ENCODE measurements around the gene SCFD2. TPM values are rescaled to one million over a fixed set of nuclear protein-coding genes. Genes with fewer than 3 reads are reported as not detected.

The SCFD2 gene
- polyA plus RNA-seq, 1 donor from 2014 or later, result 5.0 TPM

GRCh38 chr4:52936729-52937128, 429.1 kb downstream of the SCFD2 start:
- no peak for TF ChIP-seq MXI1 (conservative IDR thresholded peaks at IDR 0.05; ENCODE audit: poor library complexity, severe bottlenecking)
- TF ChIP-seq, protein P1, sequence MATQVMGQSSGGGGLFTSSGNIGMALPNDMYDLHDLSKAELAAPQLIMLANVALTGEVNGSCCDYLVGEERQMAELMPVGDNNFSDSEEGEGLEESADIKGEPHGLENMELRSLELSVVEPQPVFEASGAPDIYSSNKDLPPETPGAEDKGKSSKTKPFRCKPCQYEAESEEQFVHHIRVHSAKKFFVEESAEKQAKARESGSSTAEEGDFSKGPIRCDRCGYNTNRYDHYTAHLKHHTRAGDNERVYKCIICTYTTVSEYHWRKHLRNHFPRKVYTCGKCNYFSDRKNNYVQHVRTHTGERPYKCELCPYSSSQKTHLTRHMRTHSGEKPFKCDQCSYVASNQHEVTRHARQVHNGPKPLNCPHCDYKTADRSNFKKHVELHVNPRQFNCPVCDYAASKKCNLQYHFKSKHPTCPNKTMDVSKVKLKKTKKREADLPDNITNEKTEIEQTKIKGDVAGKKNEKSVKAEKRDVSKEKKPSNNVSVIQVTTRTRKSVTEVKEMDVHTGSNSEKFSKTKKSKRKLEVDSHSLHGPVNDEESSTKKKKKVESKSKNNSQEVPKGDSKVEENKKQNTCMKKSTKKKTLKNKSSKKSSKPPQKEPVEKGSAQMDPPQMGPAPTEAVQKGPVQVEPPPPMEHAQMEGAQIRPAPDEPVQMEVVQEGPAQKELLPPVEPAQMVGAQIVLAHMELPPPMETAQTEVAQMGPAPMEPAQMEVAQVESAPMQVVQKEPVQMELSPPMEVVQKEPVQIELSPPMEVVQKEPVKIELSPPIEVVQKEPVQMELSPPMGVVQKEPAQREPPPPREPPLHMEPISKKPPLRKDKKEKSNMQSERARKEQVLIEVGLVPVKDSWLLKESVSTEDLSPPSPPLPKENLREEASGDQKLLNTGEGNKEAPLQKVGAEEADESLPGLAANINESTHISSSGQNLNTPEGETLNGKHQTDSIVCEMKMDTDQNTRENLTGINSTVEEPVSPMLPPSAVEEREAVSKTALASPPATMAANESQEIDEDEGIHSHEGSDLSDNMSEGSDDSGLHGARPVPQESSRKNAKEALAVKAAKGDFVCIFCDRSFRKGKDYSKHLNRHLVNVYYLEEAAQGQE (IDR thresholded peaks at IDR 0.05; ENCODE audit: borderline replicate concordance), result no peak
- no peak for TF ChIP-seq SMC3 (conservative IDR thresholded peaks at IDR 0.05; ENCODE audit: poor library complexity)
- TF ChIP-seq EP300 (conservative IDR thresholded peaks at IDR 0.05; ENCODE audit: poor library complexity, severe bottlenecking), result no peak
- no peak for TF ChIP-seq TAF1 (IDR thresholded peaks at IDR 0.05; ENCODE audit: low read depth)
- TF ChIP-seq RAD21 (conservative IDR thresholded peaks at IDR 0.05), result no peak
- H3K4me2 ChIP-seq (ENCODE audit: low read length), result no peak overlapping the region
- no peaks in the 10 kb centered on the region for H4K20me1 ChIP-seq (ENCODE audit: insufficient read depth)
- H2AFZ ChIP-seq (ENCODE audit: low read depth, low read length), result no peak overlapping the region
- H3K9me2 ChIP-seq (ENCODE audit: insufficient read depth, low read length), result no peaks in the 10 kb centered on the region
- H3K79me2 ChIP-seq (replicated peaks; ENCODE audit: insufficient read depth, low read length), result no peaks in the 10 kb centered on the region
- H3K27ac ChIP-seq (ENCODE audit: low read length), result no peak overlapping the region
- no peak overlapping the region for H3K4me3 ChIP-seq (ENCODE audit: low read length)
- H3K27me3 ChIP-seq (ENCODE audit: insufficient read depth, low read depth, low read length), result no peaks in the 10 kb centered on the region
- no peaks in the 10 kb centered on the region for H3K36me3 ChIP-seq (ENCODE audit: insufficient read depth, low read length)
- no peaks in the 10 kb centered on the region for H3F3A ChIP-seq (ENCODE audit: insufficient read depth, low read length, poor library complexity, severe bottlenecking)
- H3K9me3 ChIP-seq (ENCODE audit: low read length), result no peaks in the 10 kb centered on the region
- H3K9ac ChIP-seq (ENCODE audit: low read length), result no peak overlapping the region

DNA sequence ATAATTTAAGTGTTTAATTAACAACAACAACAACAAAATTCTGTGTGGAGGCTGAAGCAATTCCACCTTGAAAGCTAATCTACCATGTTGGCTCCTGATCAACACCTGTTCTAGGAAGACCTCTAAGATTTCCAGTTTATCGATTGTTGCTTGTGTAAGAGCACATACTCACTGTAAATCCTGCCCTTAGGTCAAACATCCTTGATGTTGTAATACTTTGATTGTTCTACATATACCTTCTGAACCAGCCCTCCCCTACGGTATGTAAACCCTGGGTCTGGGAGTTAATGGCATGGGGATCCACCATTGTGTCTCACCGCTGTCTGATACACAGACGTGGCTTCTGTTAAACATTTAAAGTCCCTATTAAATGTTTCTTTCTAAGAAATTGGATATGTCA, 430.5 kb downstream of the SCFD2 start:
- no peak overlapping the region for H3K27ac ChIP-seq (ENCODE audit: low read length)
- H3K9me2 ChIP-seq (ENCODE audit: insufficient read depth, low read length), result no peaks in the 10 kb centered on the region
- no peaks in the 10 kb centered on the region for H3F3A ChIP-seq (ENCODE audit: insufficient read depth, low read length, poor library complexity, severe bottlenecking)
- no peaks in the 10 kb centered on the region for H3K79me2 ChIP-seq (replicated peaks; ENCODE audit: insufficient read depth, low read length)
- no peak overlapping the region for H3K4me2 ChIP-seq (ENCODE audit: low read length)
- H3K9me3 ChIP-seq (ENCODE audit: low read length), result no peaks in the 10 kb centered on the region
- H2AFZ ChIP-seq (ENCODE audit: low read depth, low read length), result no peak overlapping the region
- TF ChIP-seq MXI1 (conservative IDR thresholded peaks at IDR 0.05; ENCODE audit: poor library complexity, severe bottlenecking) (no peak), SMC3 (conservative IDR thresholded peaks at IDR 0.05; ENCODE audit: poor library complexity) (no peak), POLR2AphosphoS5 (IDR thresholded peaks at IDR 0.05) (no peak), EZH2 (IDR thresholded peaks at IDR 0.05; ENCODE audit: borderline replicate concordance, insufficient read depth, low read length, poor library complexity, severe bottlenecking) (no peak), EP300 (conservative IDR thresholded peaks at IDR 0.05; ENCODE audit: poor library complexity, severe bottlenecking) (no peak), TAF1 (IDR thresholded peaks at IDR 0.05; ENCODE audit: low read depth) (no peak)
- TF ChIP-seq, protein P2, sequence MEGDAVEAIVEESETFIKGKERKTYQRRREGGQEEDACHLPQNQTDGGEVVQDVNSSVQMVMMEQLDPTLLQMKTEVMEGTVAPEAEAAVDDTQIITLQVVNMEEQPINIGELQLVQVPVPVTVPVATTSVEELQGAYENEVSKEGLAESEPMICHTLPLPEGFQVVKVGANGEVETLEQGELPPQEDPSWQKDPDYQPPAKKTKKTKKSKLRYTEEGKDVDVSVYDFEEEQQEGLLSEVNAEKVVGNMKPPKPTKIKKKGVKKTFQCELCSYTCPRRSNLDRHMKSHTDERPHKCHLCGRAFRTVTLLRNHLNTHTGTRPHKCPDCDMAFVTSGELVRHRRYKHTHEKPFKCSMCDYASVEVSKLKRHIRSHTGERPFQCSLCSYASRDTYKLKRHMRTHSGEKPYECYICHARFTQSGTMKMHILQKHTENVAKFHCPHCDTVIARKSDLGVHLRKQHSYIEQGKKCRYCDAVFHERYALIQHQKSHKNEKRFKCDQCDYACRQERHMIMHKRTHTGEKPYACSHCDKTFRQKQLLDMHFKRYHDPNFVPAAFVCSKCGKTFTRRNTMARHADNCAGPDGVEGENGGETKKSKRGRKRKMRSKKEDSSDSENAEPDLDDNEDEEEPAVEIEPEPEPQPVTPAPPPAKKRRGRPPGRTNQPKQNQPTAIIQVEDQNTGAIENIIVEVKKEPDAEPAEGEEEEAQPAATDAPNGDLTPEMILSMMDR (IDR thresholded peaks at IDR 0.05; ENCODE audit: poor library complexity, severe bottlenecking), result no peak
- TF ChIP-seq, protein P1 (IDR thresholded peaks at IDR 0.05; ENCODE audit: borderline replicate concordance), result no peak
- no peaks in the 10 kb centered on the region for H3K36me3 ChIP-seq (ENCODE audit: insufficient read depth, low read length)
- H3K9ac ChIP-seq (ENCODE audit: low read length), result no peak overlapping the region
- H3K4me3 ChIP-seq (ENCODE audit: low read length), result no peak overlapping the region
- H3K27me3 ChIP-seq (ENCODE audit: insufficient read depth, low read depth, low read length), result no peaks in the 10 kb centered on the region
- no peaks in the 10 kb centered on the region for H4K20me1 ChIP-seq (ENCODE audit: insufficient read depth)
